Activated CD4-positive, alpha-beta memory T cell treated with anti-CD3 and anti-CD28 coated beads, Interleukin-2, amount 10 ng/mL, durations not matched to agents 7 days and 5 days (primary cell): ENCODE results near the gene GLIS2. TPM values are rescaled to one million over a fixed set of nuclear protein-coding genes. Genes with fewer than 3 reads are reported as not detected.

Experiments
- total RNA-seq, 2 experiments: library from RNA; stranded (reverse); gene quantifications; one replicate each; pipeline ENCODE4 v1.2.3, GENCODE V29; 2021

GLIS2 gene
- total RNA-seq, 2 experiments from 2014 or later = 0.40 to 0.45 TPM

Other genes starting within 250 kb of the GLIS2 start
- gene ADCY9, start 199.6 kb upstream of the GLIS2 start, total RNA-seq = 1 to 10 TPM; 9.0 to 9.5 TPM
- not detected for gene SRL, start 74.0 kb upstream of the GLIS2 start, total RNA-seq
- gene TFAP4, start 43.0 kb upstream of the GLIS2 start, total RNA-seq = 10 to 100 TPM; 12.4 to 13.5 TPM
- 10 to 100 TPM; 29.7 to 33.9 TPM for gene PAM16, start 35.3 kb downstream of the GLIS2 start, total RNA-seq
- gene VASN, start 55.8 kb downstream of the GLIS2 start, total RNA-seq = under 1 TPM in 1 of 2 experiments, not detected in 1; 0.08 TPM
- gene CORO7, start 100.5 kb downstream of the GLIS2 start, total RNA-seq = 100 to 1,000 TPM; 244 to 245 TPM
- 10 to 100 TPM; 39.5 to 41.1 TPM for gene DNAJA3, start 109.8 kb downstream of the GLIS2 start, total RNA-seq
- 10 to 100 TPM; 49.5 to 56.2 TPM for gene NMRAL1, start 158.6 kb downstream of the GLIS2 start, total RNA-seq
- gene HMOX2, start 160.3 kb downstream of the GLIS2 start, total RNA-seq = 10 to 100 TPM; 77.4 to 83.4 TPM
- 10 to 100 TPM; 28.7 to 30.7 TPM for gene CDIP1, start 222.7 kb downstream of the GLIS2 start, total RNA-seq
- under 1 TPM in 1 of 2 experiments, not detected in 1; 0.05 TPM for gene C16orf96, start 240.3 kb downstream of the GLIS2 start, total RNA-seq